ENCODE data around the gene ARHGEF11.

ARHGEF11 gene

DNA sequence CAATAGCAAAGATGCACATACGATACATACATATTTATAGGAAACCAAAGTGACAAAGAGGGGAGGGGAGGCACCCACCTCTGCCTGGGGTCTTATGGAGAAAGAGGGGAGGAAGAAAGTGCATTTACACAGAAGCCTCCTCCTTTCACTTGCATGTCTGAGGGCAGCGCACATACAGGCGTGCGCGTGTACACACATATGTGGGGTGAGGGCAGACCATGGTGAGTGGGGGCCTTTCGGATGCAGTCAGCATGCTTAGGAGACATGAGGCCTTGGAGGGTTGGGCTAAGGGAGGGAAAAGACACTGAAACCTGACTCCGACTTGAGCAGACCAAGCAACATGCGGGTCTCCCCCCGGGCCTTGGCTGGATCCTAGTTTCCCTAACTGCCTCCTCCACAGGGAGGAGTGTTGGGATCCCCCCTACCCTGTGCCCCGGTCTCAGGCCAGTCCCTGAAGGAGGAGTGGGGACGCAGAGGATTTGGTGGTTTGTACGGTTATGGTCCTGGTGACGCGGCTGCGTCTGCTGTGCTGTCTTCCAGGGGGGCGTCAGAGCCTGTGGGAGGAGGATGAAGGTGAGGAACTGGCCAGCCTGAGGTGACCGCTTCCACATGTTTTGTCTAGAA is 109.9 kb downstream of the ARHGEF11 start:
- no peak for DNase-seq (ENCODE audit: low spot score)
- TF ChIP-seq, protein P1, sequence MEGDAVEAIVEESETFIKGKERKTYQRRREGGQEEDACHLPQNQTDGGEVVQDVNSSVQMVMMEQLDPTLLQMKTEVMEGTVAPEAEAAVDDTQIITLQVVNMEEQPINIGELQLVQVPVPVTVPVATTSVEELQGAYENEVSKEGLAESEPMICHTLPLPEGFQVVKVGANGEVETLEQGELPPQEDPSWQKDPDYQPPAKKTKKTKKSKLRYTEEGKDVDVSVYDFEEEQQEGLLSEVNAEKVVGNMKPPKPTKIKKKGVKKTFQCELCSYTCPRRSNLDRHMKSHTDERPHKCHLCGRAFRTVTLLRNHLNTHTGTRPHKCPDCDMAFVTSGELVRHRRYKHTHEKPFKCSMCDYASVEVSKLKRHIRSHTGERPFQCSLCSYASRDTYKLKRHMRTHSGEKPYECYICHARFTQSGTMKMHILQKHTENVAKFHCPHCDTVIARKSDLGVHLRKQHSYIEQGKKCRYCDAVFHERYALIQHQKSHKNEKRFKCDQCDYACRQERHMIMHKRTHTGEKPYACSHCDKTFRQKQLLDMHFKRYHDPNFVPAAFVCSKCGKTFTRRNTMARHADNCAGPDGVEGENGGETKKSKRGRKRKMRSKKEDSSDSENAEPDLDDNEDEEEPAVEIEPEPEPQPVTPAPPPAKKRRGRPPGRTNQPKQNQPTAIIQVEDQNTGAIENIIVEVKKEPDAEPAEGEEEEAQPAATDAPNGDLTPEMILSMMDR (IDR thresholded peaks at IDR 0.05; ENCODE audit: extremely low read depth, insufficient read depth, missing control alignments), result no peak
- in situ Hi-C loops (cut with MboI; ENCODE audit: low pct_unique_long_range_greater_than_20kb, low sequenced_read_pairs, unreplicated experiment), result no loop called here

GRCh38 chr1:156933136-156933535 is 112.4 kb downstream of the ARHGEF11 start:
- TF ChIP-seq, protein P1 (IDR thresholded peaks at IDR 0.05; ENCODE audit: extremely low read depth, insufficient read depth, missing control alignments), result no peak
- in situ Hi-C loops (cut with MboI; ENCODE audit: low pct_unique_long_range_greater_than_20kb, low sequenced_read_pairs, unreplicated experiment), result no loop called here
- DNase-seq (ENCODE audit: low spot score), result no peak

- TF ChIP-seq, protein P1 (IDR thresholded peaks at IDR 0.05; ENCODE audit: extremely low read depth, insufficient read depth, missing control alignments), result no peak
- in situ Hi-C loops (cut with MboI; ENCODE audit: low pct_unique_long_range_greater_than_20kb, low sequenced_read_pairs, unreplicated experiment), result no loop called here
- DNase-seq (ENCODE audit: low spot score), result no peak
Measured at GRCh38 chr1:156931974-156932710, 113.4 kb downstream of the ARHGEF11 start.

GRCh38 chr1:156931211-156931952 is 114.2 kb downstream of the ARHGEF11 start:
- in situ Hi-C loops (cut with MboI; ENCODE audit: low pct_unique_long_range_greater_than_20kb, low sequenced_read_pairs, unreplicated experiment), result no loop called here
- TF ChIP-seq, protein P1 (IDR thresholded peaks at IDR 0.05; ENCODE audit: extremely low read depth, insufficient read depth, missing control alignments), result no peak
- DNase-seq (ENCODE audit: low spot score), result no peak

- no peak for DNase-seq (ENCODE audit: low spot score)
- TF ChIP-seq, protein P1 (IDR thresholded peaks at IDR 0.05; ENCODE audit: extremely low read depth, insufficient read depth, missing control alignments), result no peak
- in situ Hi-C loops (cut with MboI; ENCODE audit: low pct_unique_long_range_greater_than_20kb, low sequenced_read_pairs, unreplicated experiment), result no loop called here
Measured at GRCh38 chr1:156930483-156930882, 115.1 kb downstream of the ARHGEF11 start.

DNA sequence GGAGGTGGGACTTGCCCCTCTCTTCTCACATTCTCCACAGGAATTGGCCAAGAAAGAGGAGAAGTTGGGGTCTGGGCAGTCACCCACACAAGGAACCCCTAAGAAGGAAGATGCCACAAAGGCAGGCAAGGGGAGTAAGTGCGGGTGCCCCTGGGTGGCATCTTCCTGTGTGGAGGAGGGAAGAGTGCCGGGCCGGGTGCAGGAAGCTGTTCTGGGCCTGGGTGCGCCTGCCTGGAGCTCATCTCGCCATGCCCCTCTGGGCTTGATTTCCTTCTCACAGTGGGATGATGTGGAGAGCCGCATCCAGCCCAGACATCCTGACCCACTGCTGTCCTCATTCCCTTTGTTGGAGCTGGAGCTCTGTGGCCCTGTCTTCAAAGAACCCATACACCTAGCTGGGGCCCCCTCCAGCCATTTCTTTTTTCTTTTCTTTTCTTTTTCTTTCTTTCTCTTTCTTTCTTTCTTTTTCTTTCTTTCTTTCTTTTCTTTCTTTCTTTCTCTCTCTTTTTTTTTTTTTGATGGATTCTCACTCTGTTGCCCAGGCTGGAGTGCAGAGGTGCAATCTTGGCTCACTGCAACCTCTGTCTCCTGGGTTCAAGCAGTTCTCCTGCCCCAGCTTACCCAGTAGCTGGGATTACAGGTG is 115.8 kb downstream of the ARHGEF11 start:
- DNase-seq (ENCODE audit: low spot score), result no peak
- in situ Hi-C loops (cut with MboI; ENCODE audit: low pct_unique_long_range_greater_than_20kb, low sequenced_read_pairs, unreplicated experiment), result no loop called here
- TF ChIP-seq, protein P1 (IDR thresholded peaks at IDR 0.05; ENCODE audit: extremely low read depth, insufficient read depth, missing control alignments), result no peak
